HCT116 (cell line): ENCODE results near the gene MAP3K3. TPM values are rescaled to one million over a fixed set of nuclear protein-coding genes. Genes with fewer than 3 reads are reported as not detected.

Source experiments
- ATAC-seq: fragments of 200-7000 bp; cut with Tn5 transposase; 2 replicates; pipeline ENCODE4 v1.9.1; 2020; ENCODE audit warnings: mild to moderate bottlenecking, moderate library complexity
- BruUV-seq: library from RNA; stranded (reverse); fragments of 400-500 nt; replicated peaks from 2 replicates; lab custom pipeline; 2021; lab: Mats Ljungman, UMichigan
- CTCF ChIA-PET: fragments of 300-600 bp; sonication (Branson Sonifier 250); formaldehyde crosslinking; loops from one replicate; lab custom pipeline; 2021; ENCODE audit warnings: antibody characterized with exemption; lab: Charles Lee
- POLR2A ChIA-PET: fragments of 300-600, 350-600 bp; sonication (Branson Sonifier 250); formaldehyde crosslinking; loops from one replicate; lab custom pipeline; 2021; ENCODE audit warnings: antibody characterized with exemption; lab: Charles Lee
- RAD21 ChIA-PET, 2 experiments: fragments of 300-600 bp; sonication (Branson Sonifier 250); formaldehyde crosslinking; loops; one replicate each; lab custom pipeline; 2023; ENCODE audit warnings: low total read pairs in 2 of 2; ENCODE audit not compliant: uncharacterized antibody in 2 of 2, unreplicated experiment in 2 of 2, low non-redundant PET in 1 of 2; lab: Charles Lee
- DNase-seq: peaks from one replicate; pipeline ENCODE4 v3.0.0-alpha.2; 2010; ENCODE audit warnings: low read depth, low spot score
- H2AFZ ChIP-seq: fragments of 200-600 bp; shearing (Covaris generic), sonication (generic); 2 replicates; pipeline ENCODE4 v1.6.1; 2017; ENCODE audit warnings: low read depth, mixed run types, mixed read lengths, antibody characterized with exemption, low read length; ENCODE audit not compliant: poor library complexity, severe bottlenecking
- H3K27ac ChIP-seq: 2 replicates; pipeline ENCODE4 v1.5.1; 2012; ENCODE audit warnings: low read depth, low read length
- H3K27me3 ChIP-seq: fragments of 200-600 bp; sonication (generic); 2 replicates; pipeline ENCODE4 v1.6.1; 2016; ENCODE audit warnings: mixed run types, low read length, mixed read lengths; ENCODE audit not compliant: insufficient read depth
- H3K36me3 ChIP-seq, 2 experiments: fragments of 200-500 bp in 1 of 2; fragments of 200-600 bp in 1 of 2; sonication (Bioruptor generic) in 1 of 2; sonication (generic) in 1 of 2; 2 replicates each; pipeline versions ENCODE4 v1.5.1 to v1.6.1; 2014 to 2016; ENCODE audit warnings: low read length in 2 of 2, inconsistent platforms in 1 of 2, mixed read lengths in 1 of 2, mixed run types in 1 of 2; ENCODE audit not compliant: insufficient read depth in 2 of 2, control insufficient read depth in 1 of 2
- H3K4me1 ChIP-seq, 2 experiments: fragments of 200-600 bp in 1 of 2; sonication (generic) in 1 of 2; 2 replicates each; pipeline versions ENCODE4 v1.5.1 to v1.6.1; 2012 to 2017; ENCODE audit warnings: low read length in 2 of 2, inconsistent platforms in 1 of 2, mild to moderate bottlenecking in 1 of 2, mixed read lengths in 1 of 2, mixed run types in 1 of 2, moderate library complexity in 1 of 2; ENCODE audit not compliant: insufficient read depth in 2 of 2, control insufficient read depth in 1 of 2
- H3K4me2 ChIP-seq: fragments of 200-600 bp; sonication (generic); 2 replicates; pipeline ENCODE4 v1.6.1; 2017; ENCODE audit warnings: mixed run types, low read length, mixed read lengths
- H3K4me3 ChIP-seq, 2 experiments: fragments of 200-600 bp in 1 of 2; sonication (generic) in 1 of 2; replicated peaks in 1 of 2; 2 replicates each; pipeline ENCODE4 v1.5.1; 2011 to 2016; ENCODE audit warnings: low read length in 2 of 2, control low read depth in 1 of 2, low read depth in 1 of 2, mild to moderate bottlenecking in 1 of 2, mixed read lengths in 1 of 2, mixed run types in 1 of 2
- H3K79me2 ChIP-seq: fragments of 200-600 bp; sonication (generic); 2 replicates; pipeline ENCODE4 v1.6.1; 2017; ENCODE audit warnings: mild to moderate bottlenecking, mixed run types, low read length, moderate library complexity, mixed read lengths; ENCODE audit not compliant: insufficient read depth
- H3K9ac ChIP-seq: fragments of 200-600 bp; sonication (generic); 2 replicates; pipeline ENCODE4 v1.6.1; 2016; ENCODE audit warnings: low read length, mixed read lengths
- H3K9me2 ChIP-seq: fragments of 200-600 bp; sonication (generic), shearing (Covaris generic); 2 replicates; pipeline ENCODE4 v1.6.1; 2017; ENCODE audit warnings: mixed run types, mild to moderate bottlenecking, moderate library complexity; ENCODE audit not compliant: insufficient read depth
- H3K9me3 ChIP-seq, 2 experiments: fragments of 200-500 bp in 1 of 2; fragments of 200-600 bp in 1 of 2; sonication (Bioruptor generic) in 1 of 2; sonication (generic) in 1 of 2; 2 replicates each; pipeline ENCODE4 v1.6.1; 2014 to 2017; ENCODE audit warnings: low read length in 2 of 2, mixed read lengths in 2 of 2, inconsistent platforms in 1 of 2, low read depth in 1 of 2, mild to moderate bottlenecking in 1 of 2, mixed run types in 1 of 2, moderate library complexity in 1 of 2; ENCODE audit not compliant: control insufficient read depth in 1 of 2, insufficient read depth in 1 of 2
- H4K20me1 ChIP-seq: fragments of 200-600 bp; sonication (generic), shearing (Covaris generic); 2 replicates; pipeline ENCODE4 v1.6.1; 2017; ENCODE audit warnings: mixed run types, mild to moderate bottlenecking, moderate library complexity; ENCODE audit not compliant: insufficient read depth
- CBX3 ChIP-seq: IDR thresholded peaks from 2 replicates; pipeline ENCODE4 v1.6.1; 2012; ENCODE audit warnings: low read depth
- CEBPB ChIP-seq: IDR thresholded peaks from 2 replicates; pipeline ENCODE4 v1.6.1; 2012; ENCODE audit warnings: low read depth
- ELF1 ChIP-seq: IDR thresholded peaks from 2 replicates; pipeline ENCODE4 v1.6.1; 2012; ENCODE audit warnings: low read depth, borderline replicate concordance
- FOSL1 ChIP-seq: IDR thresholded peaks from 2 replicates; pipeline ENCODE4 v1.6.1; 2012; ENCODE audit warnings: low read depth
- POLR2AphosphoS5 ChIP-seq: IDR thresholded peaks from 2 replicates; pipeline ENCODE4 v1.6.1; 2011; ENCODE audit warnings: mild to moderate bottlenecking, low read depth, low read length, moderate library complexity
- RAD21 ChIP-seq: IDR thresholded peaks from 2 replicates; pipeline ENCODE4 v1.6.1; 2012; ENCODE audit warnings: low read depth, mild to moderate bottlenecking
- SP1 ChIP-seq: IDR thresholded peaks from 2 replicates; pipeline ENCODE4 v1.6.1; 2012; ENCODE audit warnings: low read depth
- YY1 ChIP-seq: IDR thresholded peaks from 2 replicates; pipeline ENCODE4 v1.6.1; 2011; ENCODE audit warnings: low read length, low read depth, moderate library complexity, mild to moderate bottlenecking; ENCODE audit not compliant: insufficient replicate concordance; ENCODE audit errors: extremely low read depth
- ZFX ChIP-seq: fragments of 450-650 bp; IDR thresholded peaks from 2 replicates; pipeline ENCODE4 v1.6.1; 2017
- intact Hi-C: fragments of 100-400 bp; cut with micrococcal nuclease; formaldehyde crosslinking; loops from 2 replicates; pipeline ENCODE4 v1.10.0; 2022
- total RNA-seq: library from RNA; stranded (reverse); gene quantifications from one replicate; pipeline ENCODE4 v1.2.1, GENCODE V29; 2021; ENCODE audit not compliant: unreplicated experiment
- TF ChIP-seq, protein P1 (sequence below): IDR thresholded peaks from 2 replicates; pipeline ENCODE4 v1.6.1; 2012; ENCODE audit warnings: low read depth
- TF ChIP-seq, protein P2 (sequence below): IDR thresholded peaks from 2 replicates; pipeline ENCODE4 v1.6.1; 2011; ENCODE audit warnings: mild to moderate bottlenecking, low read length, moderate library complexity; ENCODE audit not compliant: insufficient replicate concordance; ENCODE audit errors: extremely low read depth
- TF ChIP-seq, protein P3 (sequence below), 3 experiments: fragments of 200-600 bp in 1 of 3; sonication (generic) in 1 of 3; IDR thresholded peaks in 2 of 3; conservative IDR thresholded peaks in 1 of 3; 2 replicates each; pipeline ENCODE4 v1.5.1; 2012 to 2017; ENCODE audit warnings: low read depth in 2 of 3, low read length in 2 of 3, antibody characterized with exemption in 1 of 3, borderline replicate concordance in 1 of 3, control low read depth in 1 of 3, mild to moderate bottlenecking in 1 of 3, mixed read lengths in 1 of 3, mixed run types in 1 of 3, moderate library complexity in 1 of 3; ENCODE audit not compliant: insufficient read depth in 1 of 3

MAP3K3 gene
- total RNA-seq, 1 experiment from 2014 or later, result 18.5 TPM

DNA sequence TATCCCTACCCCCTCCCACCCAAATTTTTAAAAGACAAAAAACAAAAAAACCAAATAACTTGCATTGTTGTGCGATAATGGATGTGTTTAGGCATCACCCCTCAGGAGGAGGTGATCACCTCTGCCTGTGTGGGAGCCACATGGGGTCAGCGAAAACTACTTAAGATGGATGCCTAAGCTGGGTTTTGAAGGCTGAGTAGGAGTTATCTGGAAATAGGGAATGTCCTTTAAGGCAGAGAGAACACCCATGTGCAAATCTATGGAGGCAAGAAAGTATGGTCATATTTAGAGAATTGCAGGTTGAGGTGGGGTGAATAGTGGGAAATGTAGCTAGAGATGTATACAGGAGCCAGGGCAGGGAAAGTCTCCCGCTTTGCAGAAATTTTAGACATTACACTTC lies 27.1 kb upstream of the MAP3K3 start:
- H3K27me3 ChIP-seq, result no peaks in the 10 kb centered on the region
- H3K4me2 ChIP-seq, result no peak overlapping the region
- POLR2A ChIA-PET, result interaction anchor here (0.6 kb wide), 1 partner anchor 27 kb away, joined by 4 read pairs; the partner anchor contains the start of gene MAP3K3
- no peak overlapping the region for H3K27ac ChIP-seq
- intact Hi-C loops, result no loop called here
- H4K20me1 ChIP-seq, result no peaks in the 10 kb centered on the region
- BruUV-seq, result no TSS peak
- peaks cover 9 to 17% of the 10 kb centered on the region in 2 experiments; a peak in 3 of 4 replicates for H3K36me3 ChIP-seq
- H3K79me2 ChIP-seq, result no peaks in the 10 kb centered on the region
- no peak overlapping the region for H2AFZ ChIP-seq
- H3K9me2 ChIP-seq, result no peaks in the 10 kb centered on the region
- H3K4me1 ChIP-seq, result peaks cover 3 to 5% of the 10 kb centered on the region in 2 experiments; a peak in 3 of 4 replicates
- TF ChIP-seq ZFX (no peak), ELF1 (no peak), RAD21 (no peak), YY1 (no peak), CEBPB (no peak), CBX3 (no peak), SP1 (no peak), FOSL1 (no peak), POLR2AphosphoS5 (no peak)
- TF ChIP-seq, protein P1, sequence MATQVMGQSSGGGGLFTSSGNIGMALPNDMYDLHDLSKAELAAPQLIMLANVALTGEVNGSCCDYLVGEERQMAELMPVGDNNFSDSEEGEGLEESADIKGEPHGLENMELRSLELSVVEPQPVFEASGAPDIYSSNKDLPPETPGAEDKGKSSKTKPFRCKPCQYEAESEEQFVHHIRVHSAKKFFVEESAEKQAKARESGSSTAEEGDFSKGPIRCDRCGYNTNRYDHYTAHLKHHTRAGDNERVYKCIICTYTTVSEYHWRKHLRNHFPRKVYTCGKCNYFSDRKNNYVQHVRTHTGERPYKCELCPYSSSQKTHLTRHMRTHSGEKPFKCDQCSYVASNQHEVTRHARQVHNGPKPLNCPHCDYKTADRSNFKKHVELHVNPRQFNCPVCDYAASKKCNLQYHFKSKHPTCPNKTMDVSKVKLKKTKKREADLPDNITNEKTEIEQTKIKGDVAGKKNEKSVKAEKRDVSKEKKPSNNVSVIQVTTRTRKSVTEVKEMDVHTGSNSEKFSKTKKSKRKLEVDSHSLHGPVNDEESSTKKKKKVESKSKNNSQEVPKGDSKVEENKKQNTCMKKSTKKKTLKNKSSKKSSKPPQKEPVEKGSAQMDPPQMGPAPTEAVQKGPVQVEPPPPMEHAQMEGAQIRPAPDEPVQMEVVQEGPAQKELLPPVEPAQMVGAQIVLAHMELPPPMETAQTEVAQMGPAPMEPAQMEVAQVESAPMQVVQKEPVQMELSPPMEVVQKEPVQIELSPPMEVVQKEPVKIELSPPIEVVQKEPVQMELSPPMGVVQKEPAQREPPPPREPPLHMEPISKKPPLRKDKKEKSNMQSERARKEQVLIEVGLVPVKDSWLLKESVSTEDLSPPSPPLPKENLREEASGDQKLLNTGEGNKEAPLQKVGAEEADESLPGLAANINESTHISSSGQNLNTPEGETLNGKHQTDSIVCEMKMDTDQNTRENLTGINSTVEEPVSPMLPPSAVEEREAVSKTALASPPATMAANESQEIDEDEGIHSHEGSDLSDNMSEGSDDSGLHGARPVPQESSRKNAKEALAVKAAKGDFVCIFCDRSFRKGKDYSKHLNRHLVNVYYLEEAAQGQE, result no peak
- TF ChIP-seq, protein P2, sequence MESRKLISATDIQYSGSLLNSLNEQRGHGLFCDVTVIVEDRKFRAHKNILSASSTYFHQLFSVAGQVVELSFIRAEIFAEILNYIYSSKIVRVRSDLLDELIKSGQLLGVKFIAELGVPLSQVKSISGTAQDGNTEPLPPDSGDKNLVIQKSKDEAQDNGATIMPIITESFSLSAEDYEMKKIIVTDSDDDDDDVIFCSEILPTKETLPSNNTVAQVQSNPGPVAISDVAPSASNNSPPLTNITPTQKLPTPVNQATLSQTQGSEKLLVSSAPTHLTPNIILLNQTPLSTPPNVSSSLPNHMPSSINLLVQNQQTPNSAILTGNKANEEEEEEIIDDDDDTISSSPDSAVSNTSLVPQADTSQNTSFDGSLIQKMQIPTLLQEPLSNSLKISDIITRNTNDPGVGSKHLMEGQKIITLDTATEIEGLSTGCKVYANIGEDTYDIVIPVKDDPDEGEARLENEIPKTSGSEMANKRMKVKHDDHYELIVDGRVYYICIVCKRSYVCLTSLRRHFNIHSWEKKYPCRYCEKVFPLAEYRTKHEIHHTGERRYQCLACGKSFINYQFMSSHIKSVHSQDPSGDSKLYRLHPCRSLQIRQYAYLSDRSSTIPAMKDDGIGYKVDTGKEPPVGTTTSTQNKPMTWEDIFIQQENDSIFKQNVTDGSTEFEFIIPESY, result no peak
- TF ChIP-seq, protein P3, sequence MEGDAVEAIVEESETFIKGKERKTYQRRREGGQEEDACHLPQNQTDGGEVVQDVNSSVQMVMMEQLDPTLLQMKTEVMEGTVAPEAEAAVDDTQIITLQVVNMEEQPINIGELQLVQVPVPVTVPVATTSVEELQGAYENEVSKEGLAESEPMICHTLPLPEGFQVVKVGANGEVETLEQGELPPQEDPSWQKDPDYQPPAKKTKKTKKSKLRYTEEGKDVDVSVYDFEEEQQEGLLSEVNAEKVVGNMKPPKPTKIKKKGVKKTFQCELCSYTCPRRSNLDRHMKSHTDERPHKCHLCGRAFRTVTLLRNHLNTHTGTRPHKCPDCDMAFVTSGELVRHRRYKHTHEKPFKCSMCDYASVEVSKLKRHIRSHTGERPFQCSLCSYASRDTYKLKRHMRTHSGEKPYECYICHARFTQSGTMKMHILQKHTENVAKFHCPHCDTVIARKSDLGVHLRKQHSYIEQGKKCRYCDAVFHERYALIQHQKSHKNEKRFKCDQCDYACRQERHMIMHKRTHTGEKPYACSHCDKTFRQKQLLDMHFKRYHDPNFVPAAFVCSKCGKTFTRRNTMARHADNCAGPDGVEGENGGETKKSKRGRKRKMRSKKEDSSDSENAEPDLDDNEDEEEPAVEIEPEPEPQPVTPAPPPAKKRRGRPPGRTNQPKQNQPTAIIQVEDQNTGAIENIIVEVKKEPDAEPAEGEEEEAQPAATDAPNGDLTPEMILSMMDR (IDR thresholded peaks at IDR 0.05 in 2 of 3, conservative IDR thresholded peaks at IDR 0.05 in 1 of 3; ENCODE audit: borderline replicate concordance in 1 of 3, insufficient read depth in 1 of 3, low read depth in 2 of 3, low read length in 2 of 3), result no peak
- TF ChIP-seq, all 23 proteins: peak for 0
- Histone ChIP-seq H3K9ac (no peak overlapping the region), H3K9me3 (no peaks in the 10 kb centered on the region), H3K4me3 (no peak overlapping the region)
- DNase-seq (no peak), ATAC-seq (no peak)
- RAD21 ChIA-PET, result no interaction called here
- CTCF ChIA-PET, result interaction anchor here (2.6 kb wide), 1 partner anchor 17 kb away, joined by 7 read pairs; no protein-coding TSS in a partner anchor
